ENCODE data around the gene RBL2. TPM values are rescaled to one million over a fixed set of nuclear protein-coding genes. Genes with fewer than 3 reads are reported as not detected.
A peak's percentile ranks its signal among the peaks of the same experiment; 100 is the strongest.

RBL2 gene
- total and polyA plus RNA-seq, 10 donors = 29.1 to 214 (median 138) TPM

- WGBS, 5 donors = 28 to 35% (median 32%) methylated on average over 13 of the region's 13 CpGs
- H3K9me3 ChIP-seq = peaks cover 0 to 5% (median 0%) of the 10 kb centered on the region in 8 donors
- TF ChIP-seq CTCF (IDR thresholded peaks at IDR 0.05 in 8 of 11, conservative IDR thresholded peaks at IDR 0.05 in 3 of 11) (no peak), POLR2AphosphoS5 (IDR thresholded peaks at IDR 0.05) (no peak), POLR2A (IDR thresholded peaks at IDR 0.05) (no peak)
- H3K36me3 ChIP-seq = peaks cover 0 to 4% (median 0%) of the 10 kb centered on the region in 6 donors
- peak overlapping the region; percentile 94 to 99 (median 98) for H3K27ac ChIP-seq
- no peaks in the 10 kb centered on the region for H3K27me3 ChIP-seq (replicated peaks in 1 of 7)
- no peak for DNase-seq
- peaks cover 17 to 45% (median 38%) of the 10 kb centered on the region in 6 donors for H3K4me1 ChIP-seq
- H3K4me3 ChIP-seq = peak overlapping the region; percentile 89 to 99 (median 94)
- intact Hi-C loops (cut with DNase I; ENCODE audit: low total_unique reads) = loop anchor here (10.0 kb wide), 1 partner anchor 71 kb away; the partner anchor contains the start of gene AKTIP
Observed at GRCh38 chr16:53433930-53434376, 318 bp upstream of the RBL2 start.

- DNase-seq = no peak
- TF ChIP-seq CTCF (IDR thresholded peaks at IDR 0.05 in 8 of 11, conservative IDR thresholded peaks at IDR 0.05 in 3 of 11) = no peak
- peak in 2 of 3 donors; percentile 73 to 91 for TF ChIP-seq POLR2AphosphoS5 (IDR thresholded peaks at IDR 0.05)
- TF ChIP-seq POLR2A (IDR thresholded peaks at IDR 0.05) = peak in 2 of 3 donors; percentile 51 to 52
- 0 to 1% (median 0%) methylated on average over 22 to 28 of the region's 28 CpGs for WGBS, 5 donors
- intact Hi-C loops (cut with DNase I; ENCODE audit: low total_unique reads) = loop anchor here (10.0 kb wide), 1 partner anchor 70 kb away; the partner anchor contains the start of gene AKTIP
- peaks cover 17 to 57% (median 39%) of the 10 kb centered on the region in 6 donors for H3K4me1 ChIP-seq
- no peaks in the 10 kb centered on the region for H3K27me3 ChIP-seq (replicated peaks in 1 of 7)
- peak overlapping the region; percentile 89 to 99 (median 94) for H3K4me3 ChIP-seq
- H3K27ac ChIP-seq = peak overlapping the region; percentile 94 to 99 (median 98)
- peaks cover 0 to 17% (median 0%) of the 10 kb centered on the region in 6 donors for H3K36me3 ChIP-seq
- no peaks in the 10 kb centered on the region for H3K9me3 ChIP-seq
Observed at GRCh38 chr16:53435066-53435688, 906 bp downstream of the RBL2 start.

GRCh38 chr16:53440125-53440524, 5.9 kb downstream of the RBL2 start:
- H3K9me3 ChIP-seq = no peaks in the 10 kb centered on the region
- intact Hi-C loops (cut with DNase I; ENCODE audit: low total_unique reads) = no loop called here
- H3K27ac ChIP-seq = no peak overlapping the region
- peaks cover 14 to 64% (median 33%) of the 10 kb centered on the region in 6 donors for H3K4me1 ChIP-seq
- TF ChIP-seq POLR2A (IDR thresholded peaks at IDR 0.05) (no peak), POLR2AphosphoS5 (IDR thresholded peaks at IDR 0.05) (no peak), CTCF (IDR thresholded peaks at IDR 0.05 in 8 of 11, conservative IDR thresholded peaks at IDR 0.05 in 3 of 11) (no peak)
- 62 to 90% (median 82%) methylated on average over 5 of the region's 5 CpGs for WGBS, 5 donors
- H3K27me3 ChIP-seq (replicated peaks in 1 of 7) = no peaks in the 10 kb centered on the region
- no peak for DNase-seq
- peaks cover 0 to 66% (median 38%) of the 10 kb centered on the region in 6 donors for H3K36me3 ChIP-seq
- no peak overlapping the region for H3K4me3 ChIP-seq

- Histone ChIP-seq H3K27ac (peak overlapping the region in 5 of 8 donors; percentile 5 to 71 (median 48)), H3K27me3 (replicated peaks in 1 of 7) (no peaks in the 10 kb centered on the region), H3K4me3 (peak overlapping the region in 2 of 8 donors; percentile 9 to 27), H3K9me3 (no peaks in the 10 kb centered on the region), H3K4me1 (peaks cover 0 to 49% (median under 1%) of the 10 kb centered on the region in 6 donors), H3K36me3 (peaks cover 0 to 100% (median 66%) of the 10 kb centered on the region in 6 donors)
- TF ChIP-seq POLR2AphosphoS5 (IDR thresholded peaks at IDR 0.05) (peak in 1 of 3 donors; percentile 14), CTCF (IDR thresholded peaks at IDR 0.05 in 8 of 11, conservative IDR thresholded peaks at IDR 0.05 in 3 of 11) (no peak)
- no peak for DNase-seq
- 88 to 93% (median 89%) methylated on average over 5 of the region's 5 CpGs for WGBS, 5 donors
- intact Hi-C loops (cut with DNase I; ENCODE audit: low total_unique reads) = no loop called here
Observed at GRCh38 chr16:53445534-53445933, 11.3 kb downstream of the RBL2 start.
